ENCODE measurements around the gene KRTAP10-12. TPM values are rescaled to one million over a fixed set of nuclear protein-coding genes. Genes with fewer than 3 reads are reported as not detected.

Gene KRTAP10-12
- total and polyA plus RNA-seq, 2 of the 4 experiments (the other 2 are of a cell fraction) = not detected

- Histone ChIP-seq H3K36me3 (ENCODE audit: control insufficient read depth, insufficient read depth, low read length) (no peaks in the 10 kb centered on the region), H2AFZ (replicated peaks; ENCODE audit: low read length, poor library complexity) (peak overlapping the region; percentile 14), H3K23ac (ENCODE audit: low read depth, low read length) (no peak overlapping the region), H3K14ac (replicated peaks; ENCODE audit: low read depth, low read length) (no peak overlapping the region), H4K91ac (ENCODE audit: insufficient read depth, low read depth, low read length) (no peak overlapping the region), H2BK15ac (ENCODE audit: low read depth, low read length) (no peak overlapping the region), H3K9me1 (ENCODE audit: insufficient read depth, low read length) (no peaks in the 10 kb centered on the region), H3K4me2 (ENCODE audit: low read depth, low read length) (no peak overlapping the region), H2AK9ac (replicated peaks; ENCODE audit: low read depth, low read length, poor library complexity) (no peak overlapping the region), H2BK5ac (ENCODE audit: low read depth, low read length, poor library complexity, severe bottlenecking) (no peak overlapping the region), H4K5ac (ENCODE audit: low read depth, low read length) (no peak overlapping the region), H3K18ac (ENCODE audit: low read depth, low read length) (no peak overlapping the region), H2AK5ac (ENCODE audit: low read depth, low read length) (no peak overlapping the region), H4K8ac (ENCODE audit: low read depth in 2 of 2, low read length in 2 of 2) (no peak overlapping the region), H3K27ac (ENCODE audit: insufficient read depth, low read length) (no peak overlapping the region), H3K4me1 (ENCODE audit: control insufficient read depth, insufficient read depth, low read length) (no peaks in the 10 kb centered on the region), H3K9me3 (ENCODE audit: control insufficient read depth, insufficient read depth, low read length) (peaks cover 4% of the 10 kb centered on the region), H3K56ac (ENCODE audit: extremely low read depth, insufficient read depth, low read length) (no peak overlapping the region), H3K9ac (ENCODE audit: low read depth, low read length) (no peak overlapping the region), H2BK120ac (ENCODE audit: low read depth, low read length) (no peak overlapping the region), H3K27me3 (ENCODE audit: control insufficient read depth, insufficient read depth, low read length) (no peaks in the 10 kb centered on the region; the same call in 1 of the 2 replicates), H2BK20ac (ENCODE audit: low read depth, low read length) (no peak overlapping the region), H4K20me1 (ENCODE audit: insufficient read depth, low read length) (no peaks in the 10 kb centered on the region), H3K4me3 (ENCODE audit: insufficient read depth, low read depth, low read length) (no peak overlapping the region), H3K4ac (ENCODE audit: low read depth, low read length) (no peak overlapping the region), H3K79me1 (ENCODE audit: low read depth in 1 of 2, low read length in 2 of 2) (no peaks in the 10 kb centered on the region)
- TF ChIP-seq, protein P1, sequence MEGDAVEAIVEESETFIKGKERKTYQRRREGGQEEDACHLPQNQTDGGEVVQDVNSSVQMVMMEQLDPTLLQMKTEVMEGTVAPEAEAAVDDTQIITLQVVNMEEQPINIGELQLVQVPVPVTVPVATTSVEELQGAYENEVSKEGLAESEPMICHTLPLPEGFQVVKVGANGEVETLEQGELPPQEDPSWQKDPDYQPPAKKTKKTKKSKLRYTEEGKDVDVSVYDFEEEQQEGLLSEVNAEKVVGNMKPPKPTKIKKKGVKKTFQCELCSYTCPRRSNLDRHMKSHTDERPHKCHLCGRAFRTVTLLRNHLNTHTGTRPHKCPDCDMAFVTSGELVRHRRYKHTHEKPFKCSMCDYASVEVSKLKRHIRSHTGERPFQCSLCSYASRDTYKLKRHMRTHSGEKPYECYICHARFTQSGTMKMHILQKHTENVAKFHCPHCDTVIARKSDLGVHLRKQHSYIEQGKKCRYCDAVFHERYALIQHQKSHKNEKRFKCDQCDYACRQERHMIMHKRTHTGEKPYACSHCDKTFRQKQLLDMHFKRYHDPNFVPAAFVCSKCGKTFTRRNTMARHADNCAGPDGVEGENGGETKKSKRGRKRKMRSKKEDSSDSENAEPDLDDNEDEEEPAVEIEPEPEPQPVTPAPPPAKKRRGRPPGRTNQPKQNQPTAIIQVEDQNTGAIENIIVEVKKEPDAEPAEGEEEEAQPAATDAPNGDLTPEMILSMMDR (conservative IDR thresholded peaks at IDR 0.05; ENCODE audit: low read depth, low read length) = no peak
- TF ChIP-seq RFX5 (IDR thresholded peaks at IDR 0.05; ENCODE audit: low read depth, low read length) = no peak
- TF ChIP-seq USF2 (IDR thresholded peaks at IDR 0.05; ENCODE audit: low read depth, low read length) = no peak
- no peak for TF ChIP-seq CHD1 (IDR thresholded peaks at IDR 0.05; ENCODE audit: low read depth, low read length)
- TF ChIP-seq MAFK (IDR thresholded peaks at IDR 0.05; ENCODE audit: low read depth, low read length) = no peak
- TF ChIP-seq POLR2A (IDR thresholded peaks at IDR 0.05; ENCODE audit: low read depth, low read length) = no peak
- TF ChIP-seq CEBPB (IDR thresholded peaks at IDR 0.05; ENCODE audit: low read depth, low read length) = no peak
- no peak for TF ChIP-seq MXI1 (IDR thresholded peaks at IDR 0.05; ENCODE audit: borderline replicate concordance, low read depth, low read length)
- no peak for TF ChIP-seq BHLHE40 (IDR thresholded peaks at IDR 0.05; ENCODE audit: low read depth, low read length)
- no peak for TF ChIP-seq ELK1 (IDR thresholded peaks at IDR 0.05; ENCODE audit: borderline replicate concordance, low read depth, low read length)
- no peak for TF ChIP-seq SMC3 (IDR thresholded peaks at IDR 0.05; ENCODE audit: low read depth, low read length)
- TF ChIP-seq NFE2L2 (IDR thresholded peaks at IDR 0.05; ENCODE audit: low read depth, low read length) = no peak
- TF ChIP-seq MAZ (IDR thresholded peaks at IDR 0.05; ENCODE audit: borderline replicate concordance, low read depth, low read length) = no peak
- no peak for TF ChIP-seq RAD21 (IDR thresholded peaks at IDR 0.05; ENCODE audit: low read length)
- dilution Hi-C loops (cut with HindIII; ENCODE audit: low sequenced_read_pairs, unreplicated experiment) = no loop called here
- intact Hi-C loops (cut with micrococcal nuclease) = no loop called here
- CTCF ChIA-PET = no interaction called here
- POLR2A ChIA-PET (ENCODE audit: unreplicated experiment) = no interaction called here
- 64% methylated on average over 19 of the region's 33 CpGs; no CpG with 5 or more reads in 1 of the 2 experiments for WGBS, 2 experiments (ENCODE audit: extremely low coverage in 2 of 2, insufficient read length in 1 of 2)
- ATAC-seq (ENCODE audit: low read depth) (no peak), DNase-seq (no peak)
- in situ Hi-C loops (cut with MboI; ENCODE audit: low sequenced_read_pairs) = no loop called here
- BruUV-seq (replicated peaks) = no TSS peak
Observed at GRCh38 chr21:44648557-44649311, 48.2 kb upstream of the KRTAP10-12 start.
